HepG2 (cell line): Measurements from ENCODE around the gene MRPS18C. TPM values are rescaled to one million over a fixed set of nuclear protein-coding genes. Genes with fewer than 3 reads are reported as not detected.

Experiments
- BCLAF1 ChIP-seq: fragments of 450-650 bp; IDR thresholded peaks from 2 replicates; pipeline ENCODE4 v1.6.1; 2017; ENCODE audit warnings: mild to moderate bottlenecking
- DRAP1 ChIP-seq: IDR thresholded peaks from 2 replicates; pipeline ENCODE4 v1.6.1; 2016; ENCODE audit warnings: missing genetic modification reagents, missing compliant biosample characterization
- FOXC1 ChIP-seq: sonication (generic); formaldehyde crosslinking; IDR thresholded peaks from 2 replicates; pipeline ENCODE4 v1.8.0; 2022; ENCODE audit warnings: mild to moderate bottlenecking, missing genetic modification reagents, borderline replicate concordance
- FOXP1 ChIP-seq, 2 experiments: fragments of 450-650 bp in 1 of 2; IDR thresholded peaks; 2 replicates each; pipeline ENCODE4 v1.6.1; 2017 to 2018; ENCODE audit warnings: antibody characterized with exemption in 1 of 2
- HMG20A ChIP-seq: IDR thresholded peaks from 2 replicates; pipeline ENCODE4 v1.6.1; 2016; ENCODE audit warnings: borderline replicate concordance
- HOXA9 ChIP-seq: sonication (generic); formaldehyde crosslinking; IDR thresholded peaks from 2 replicates; pipeline ENCODE4 v1.8.1; 2022; ENCODE audit warnings: missing genetic modification reagents, mild to moderate bottlenecking, moderate library complexity, borderline replicate concordance
- IRF2 ChIP-seq: IDR thresholded peaks from 2 replicates; pipeline ENCODE4 v1.6.1; 2018; ENCODE audit warnings: missing genetic modification reagents, missing compliant biosample characterization
- KDM1A ChIP-seq: IDR thresholded peaks from 2 replicates; pipeline ENCODE4 v1.6.1; 2016; ENCODE audit warnings: missing compliant biosample characterization
- MLXIP ChIP-seq: sonication (generic); formaldehyde crosslinking; IDR thresholded peaks from 2 replicates; pipeline ENCODE4 v1.9.0; 2021; ENCODE audit warnings: missing genetic modification reagents, borderline replicate concordance
- RBM39 ChIP-seq: fragments of 200-400 bp; formaldehyde crosslinking; IDR thresholded peaks from one replicate; pipeline ENCODE4 v1.6.1; 2018; ENCODE audit warnings: antibody characterized with exemption, mild to moderate bottlenecking, low read depth, low read length; ENCODE audit not compliant: poor library complexity, severe bottlenecking
- SMYD3 ChIP-seq: sonication (generic); formaldehyde crosslinking; IDR thresholded peaks from 2 replicates; pipeline ENCODE4 v1.8.1; 2023; ENCODE audit warnings: mild to moderate bottlenecking, missing genetic modification reagents
- SP140L ChIP-seq: sonication (generic); formaldehyde crosslinking; IDR thresholded peaks from 2 replicates; pipeline ENCODE4 v1.4.0; 2020; ENCODE audit warnings: missing genetic modification reagents, borderline replicate concordance
- SRF ChIP-seq: IDR thresholded peaks from 2 replicates; pipeline ENCODE4 v1.6.1; 2011; ENCODE audit warnings: mild to moderate bottlenecking, low read depth, low read length, moderate library complexity
- TAF15 ChIP-seq: fragments of 200-400 bp; formaldehyde crosslinking; IDR thresholded peaks from one replicate; pipeline ENCODE4 v1.6.1; 2018; ENCODE audit warnings: mild to moderate bottlenecking, low read depth, low read length; ENCODE audit not compliant: poor library complexity, severe bottlenecking
- TEAD2 ChIP-seq: sonication (generic); formaldehyde crosslinking; IDR thresholded peaks from 2 replicates; pipeline ENCODE4 v1.9.0; 2021; ENCODE audit warnings: missing genetic modification reagents
- ZBTB38 ChIP-seq: sonication (generic); formaldehyde crosslinking; IDR thresholded peaks from 2 replicates; pipeline ENCODE4 v1.5.1; 2020; ENCODE audit warnings: mild to moderate bottlenecking, missing genetic modification reagents
- ZFYVE20 ChIP-seq: sonication (generic); formaldehyde crosslinking; IDR thresholded peaks from 2 replicates; pipeline ENCODE4 v1.8.0; 2023; ENCODE audit warnings: low read depth, mild to moderate bottlenecking, moderate library complexity, missing genetic modification reagents, borderline replicate concordance
- ZNF562 ChIP-seq: sonication (generic); formaldehyde crosslinking; IDR thresholded peaks from 2 replicates; pipeline ENCODE4 v1.8.0; 2022; ENCODE audit warnings: missing genetic modification reagents, borderline replicate concordance
- ZNF563 ChIP-seq: sonication (generic); formaldehyde crosslinking; IDR thresholded peaks from 2 replicates; pipeline ENCODE4 v1.8.0; 2022; ENCODE audit warnings: mild to moderate bottlenecking, moderate library complexity, missing genetic modification reagents
- ZNF616 ChIP-seq: sonication (generic); formaldehyde crosslinking; IDR thresholded peaks from 2 replicates; pipeline ENCODE4 v1.5.0; 2020; ENCODE audit warnings: low read depth, mild to moderate bottlenecking, missing genetic modification reagents
- ZNF768 ChIP-seq: sonication (generic); formaldehyde crosslinking; IDR thresholded peaks from 2 replicates; pipeline ENCODE4 v1.4.0; 2020; ENCODE audit warnings: missing genetic modification reagents
- ZNF841 ChIP-seq: sonication (generic); formaldehyde crosslinking; IDR thresholded peaks from 2 replicates; pipeline ENCODE4 v1.8.1; 2023; ENCODE audit warnings: missing genetic modification reagents, borderline replicate concordance
- ZSCAN21 ChIP-seq: sonication (generic); formaldehyde crosslinking; IDR thresholded peaks from 2 replicates; pipeline ENCODE4 v1.8.0; 2022; ENCODE audit warnings: mild to moderate bottlenecking, missing genetic modification reagents, moderate library complexity, borderline replicate concordance
- polyA plus RNA-seq, 8 experiments: library from polyadenylated mRNA; depleted of rRNA in 3 of 8; stranded (reverse) in 7 of 8; unstranded in 1 of 8; fragments of >200 nt; fragmentation: Illumina TruSeq in 4 of 8; extraction: Trizol in 4 of 8; gene quantifications; 2 replicates each; pipeline versions ENCODE4 v1.2.1 to v1.2.3, GENCODE V29; 2011 to 2016; ENCODE audit warnings: low read depth in 4 of 8, missing spikeins in 1 of 8, mixed read lengths in 1 of 8; ENCODE audit not compliant: insufficient read depth in 1 of 8
- total RNA-seq, 5 experiments: library from RNA; depleted of rRNA; stranded (reverse); fragments of >200 nt; fragmentation: Illumina TruSeq; extraction: Trizol; gene quantifications; 2 replicates each; pipeline ENCODE4 v1.2.3, GENCODE V29; 2016; ENCODE audit warnings: low read depth in 1 of 5

Gene MRPS18C
- total and polyA plus RNA-seq, 2 of the 13 experiments (the other 11 are each of a cell fraction or from before 2014, with no cell fraction given) = 45.4 to 124 TPM

- peak; percentile 23; the same call in 1 of the 2 replicates for TF ChIP-seq ZNF768 (CRISPR knock-in tag)
- no peak for TF ChIP-seq TEAD2 (CRISPR knock-in tag)
- TF ChIP-seq BCLAF1 = no peak
- TF ChIP-seq ZNF562 (CRISPR knock-in tag) = no peak
- no peak for TF ChIP-seq HOXA9 (CRISPR knock-in tag)
- no peak for TF ChIP-seq FOXP1 (IDR thresholded peaks at IDR 0.05)
- TF ChIP-seq FOXP1 (CRISPR knock-in tag; IDR thresholded peaks at IDR 0.05) = 0 out of 2 replicates have a peak, but pooled peaks have one; percentile 22
- TF ChIP-seq IRF2 (CRISPR knock-in tag) = peak; percentile 95
- no peak for TF ChIP-seq ZNF841 (CRISPR knock-in tag)
- TF ChIP-seq HMG20A (CRISPR knock-in tag) = 0 out of 2 replicates have a peak, but pooled peaks have one; percentile 33
- peak; percentile 60; the same call in 1 of the 2 replicates for TF ChIP-seq KDM1A
- no peak for TF ChIP-seq TAF15
- TF ChIP-seq ZBTB38 = peak; percentile 36; the same call in 1 of the 2 replicates
- peak; percentile 49; the same call in 1 of the 2 replicates for TF ChIP-seq ZFYVE20 (CRISPR knock-in tag)
- peak; percentile 81; the same call in 1 of the 2 replicates for TF ChIP-seq SRF
- TF ChIP-seq DRAP1 = peak; percentile 95
- no peak for TF ChIP-seq MLXIP
- TF ChIP-seq FOXC1 (CRISPR knock-in tag) = 0 out of 2 replicates have a peak, but pooled peaks have one; percentile 16
- peak; percentile 89 for TF ChIP-seq RBM39
- TF ChIP-seq ZSCAN21 (CRISPR knock-in tag) = peak; percentile 68
- peak; percentile 97 for TF ChIP-seq SP140L
- TF ChIP-seq ZNF563 (CRISPR knock-in tag) = peak; percentile 75; the same call in 1 of the 2 replicates
- peak; percentile 75; the same call in 1 of the 2 replicates for TF ChIP-seq SMYD3 (CRISPR knock-in tag)
- TF ChIP-seq ZNF616 = no peak
These were observed at the start of gene MRPS18C, which contains the start of gene HELQ (continued) for GRCh38 chr4:83455281-83456183.
